ENCODE results near the gene SLC25A44.

Gene SLC25A44, protein sequence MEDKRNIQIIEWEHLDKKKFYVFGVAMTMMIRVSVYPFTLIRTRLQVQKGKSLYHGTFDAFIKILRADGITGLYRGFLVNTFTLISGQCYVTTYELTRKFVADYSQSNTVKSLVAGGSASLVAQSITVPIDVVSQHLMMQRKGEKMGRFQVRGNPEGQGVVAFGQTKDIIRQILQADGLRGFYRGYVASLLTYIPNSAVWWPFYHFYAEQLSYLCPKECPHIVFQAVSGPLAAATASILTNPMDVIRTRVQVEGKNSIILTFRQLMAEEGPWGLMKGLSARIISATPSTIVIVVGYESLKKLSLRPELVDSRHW

DNA sequence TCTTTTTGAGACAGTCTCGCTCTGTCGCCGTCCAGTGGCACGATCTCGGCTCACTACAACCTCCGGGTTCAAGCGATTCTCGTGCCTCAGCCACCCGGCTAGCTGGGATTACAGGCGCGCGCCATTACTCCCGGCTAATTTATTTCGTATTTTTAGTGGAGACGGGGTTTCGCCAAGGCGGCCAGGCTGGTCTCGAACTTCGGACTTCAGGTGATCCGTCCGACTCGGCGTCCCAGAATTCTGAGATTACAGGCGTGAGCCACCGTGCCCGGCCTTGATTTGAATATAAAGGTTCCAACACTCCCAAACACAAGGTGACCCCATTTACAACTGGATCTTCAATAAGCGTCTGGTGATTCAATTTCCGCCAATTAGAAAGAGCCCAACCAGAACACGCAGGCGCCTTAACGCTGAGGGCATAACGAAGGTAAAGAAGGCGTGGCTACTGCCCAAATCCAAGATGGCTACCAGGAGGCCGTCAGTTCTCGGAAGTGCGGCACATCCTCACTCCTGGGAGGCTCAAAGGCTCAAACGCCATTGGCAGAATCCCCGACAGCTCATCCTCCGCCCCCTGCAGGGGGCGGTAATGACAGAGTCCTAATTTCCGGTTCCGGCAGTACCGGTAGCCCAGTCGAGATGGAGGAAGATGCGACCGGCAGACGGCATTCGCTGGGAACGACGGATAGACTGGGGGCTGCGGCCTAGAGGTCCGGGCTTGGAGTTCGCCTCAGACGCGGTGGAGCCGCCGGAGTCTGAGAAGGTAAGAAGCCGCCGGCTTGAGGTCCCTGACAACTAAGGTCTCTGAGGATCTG, at the start of gene SLC25A44:
SLC25A44 (plus strand) TSS at position 617 of the 812 bp plus-strand sequence. CDS start 5,744 bp downstream, outside the sequence.
- peak; percentile 99 for DNase-seq (ENCODE audit: low spot score)

DNA sequence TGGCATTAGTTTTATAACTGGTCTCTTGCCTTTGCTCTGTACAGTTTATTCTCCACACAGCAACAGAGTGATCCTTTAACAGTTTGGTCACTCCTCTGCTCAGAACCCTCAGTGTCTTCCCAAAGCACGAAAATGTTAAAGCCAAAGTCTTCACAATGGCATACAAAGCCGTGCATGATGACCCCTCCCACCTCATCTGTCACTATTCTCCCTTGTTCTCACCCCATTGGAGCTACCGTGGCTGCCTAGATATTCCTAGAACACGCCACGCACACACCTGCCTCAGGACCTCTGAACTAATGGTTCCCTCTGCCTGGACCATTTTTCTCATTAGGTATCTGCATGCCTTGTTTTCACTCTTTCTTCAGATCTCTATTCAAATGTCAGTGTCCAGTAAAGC, 49.2 kb upstream of the SLC25A44 start:
- DNase-seq (ENCODE audit: low spot score), result no peak

DNA sequence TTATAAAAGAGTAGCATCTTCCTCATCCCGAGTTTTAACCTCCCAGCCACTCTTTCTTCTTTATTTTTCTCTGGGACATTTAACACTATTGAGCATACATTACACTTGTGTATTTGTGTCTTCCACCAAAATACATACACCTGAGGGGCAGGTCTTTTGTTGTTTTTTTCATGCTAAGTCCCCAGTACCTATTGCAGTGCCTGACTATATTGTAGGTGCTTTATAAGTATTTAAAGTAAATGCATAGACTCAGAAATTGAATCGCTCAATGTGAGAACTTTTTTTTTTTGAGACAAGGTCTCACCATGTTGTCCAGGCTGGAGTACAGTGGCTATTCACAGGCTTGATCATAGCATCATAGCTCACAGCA, 48.3 kb upstream of the SLC25A44 start:
- no peak for DNase-seq (ENCODE audit: low spot score)

DNA sequence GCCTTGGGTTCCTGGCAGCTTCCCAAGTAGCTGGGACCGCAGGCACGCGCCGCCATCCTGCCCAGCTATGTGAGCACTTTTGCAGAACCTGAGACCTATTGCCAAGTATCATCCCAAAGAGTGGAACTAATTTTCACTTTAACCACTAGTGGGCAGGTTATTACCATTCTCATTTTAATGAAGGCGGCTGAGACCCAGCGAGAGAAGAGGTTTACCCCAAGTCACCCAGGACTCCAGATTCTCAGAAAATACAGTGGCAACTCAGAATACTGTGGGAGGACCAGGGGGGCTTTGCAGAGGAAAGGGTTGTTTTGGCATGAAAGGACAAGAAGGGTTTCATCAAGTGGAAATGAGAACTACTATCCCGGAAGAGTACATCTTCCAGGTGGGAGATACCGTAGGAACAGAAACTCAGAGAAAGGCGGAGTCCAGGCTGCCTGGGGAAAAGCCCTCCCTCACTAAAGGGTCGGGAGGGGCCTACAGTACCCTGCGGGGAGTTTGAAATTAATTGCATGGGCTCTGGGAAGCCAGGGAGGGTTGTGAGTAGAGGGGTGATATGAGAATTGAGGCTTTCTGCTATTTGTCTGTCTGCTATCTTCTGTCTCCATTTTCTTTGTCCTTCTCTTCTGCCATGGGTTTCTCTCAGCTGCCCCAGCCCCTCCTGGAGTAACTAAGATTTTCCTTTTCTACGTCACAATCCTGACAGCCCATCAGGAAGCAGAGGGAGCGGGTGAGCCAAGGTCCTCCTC, 47.7 kb upstream of the SLC25A44 start:
- DNase-seq (ENCODE audit: low spot score), result peak; percentile 97

DNA sequence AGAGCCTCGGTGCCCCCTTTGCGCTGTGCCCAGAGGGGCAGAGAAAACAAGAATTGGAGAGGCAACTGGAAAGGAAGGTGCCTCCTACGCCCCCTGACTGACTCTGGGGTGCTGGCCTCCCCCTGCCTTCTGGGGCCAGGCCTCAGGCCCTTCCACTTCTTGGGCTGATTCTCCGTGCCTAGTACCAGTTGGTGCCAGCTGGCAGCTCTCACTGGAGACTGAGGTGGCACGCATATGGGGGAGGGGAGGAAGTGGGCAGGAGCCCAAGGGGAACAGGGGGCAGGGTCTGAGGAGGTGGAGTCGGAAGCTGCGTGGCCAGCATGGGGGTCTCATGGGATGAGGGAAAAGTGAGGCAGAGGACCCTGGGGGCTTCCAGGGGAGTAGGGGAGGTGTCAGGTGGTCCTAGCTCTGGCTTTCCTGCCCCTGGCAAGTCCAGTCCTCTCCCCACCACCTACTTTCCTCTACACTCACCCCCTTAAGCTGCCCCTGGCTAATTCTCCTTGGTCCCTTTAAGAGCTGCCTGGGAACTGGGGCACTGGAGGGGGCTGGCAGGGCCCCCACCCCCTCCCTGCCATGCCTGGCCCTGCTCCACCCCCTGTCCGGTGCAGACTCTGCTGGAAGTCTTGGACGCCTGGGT, 47.0 kb upstream of the SLC25A44 start:
- DNase-seq (ENCODE audit: low spot score), result no peak

DNA sequence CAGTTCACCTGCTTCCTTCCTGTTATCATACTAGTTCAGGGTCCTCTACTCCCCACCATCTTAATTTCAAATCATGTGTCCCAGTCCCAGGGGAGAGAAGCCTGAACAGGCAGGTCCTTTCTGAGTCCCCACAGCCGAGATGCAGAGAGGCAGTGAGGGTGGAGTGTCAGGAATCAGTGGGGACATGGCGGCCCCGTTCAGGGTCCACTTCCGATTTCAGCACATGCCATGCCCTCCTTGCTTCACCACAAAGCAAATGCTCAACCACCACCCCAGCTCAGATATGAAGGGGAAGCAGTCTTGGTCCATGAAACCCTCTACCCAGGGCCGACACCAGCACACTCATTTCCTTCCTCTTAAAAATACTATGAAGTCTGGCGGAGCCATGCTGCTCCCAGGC, 45.7 kb upstream of the SLC25A44 start:
- DNase-seq (ENCODE audit: low spot score), result no peak

DNA sequence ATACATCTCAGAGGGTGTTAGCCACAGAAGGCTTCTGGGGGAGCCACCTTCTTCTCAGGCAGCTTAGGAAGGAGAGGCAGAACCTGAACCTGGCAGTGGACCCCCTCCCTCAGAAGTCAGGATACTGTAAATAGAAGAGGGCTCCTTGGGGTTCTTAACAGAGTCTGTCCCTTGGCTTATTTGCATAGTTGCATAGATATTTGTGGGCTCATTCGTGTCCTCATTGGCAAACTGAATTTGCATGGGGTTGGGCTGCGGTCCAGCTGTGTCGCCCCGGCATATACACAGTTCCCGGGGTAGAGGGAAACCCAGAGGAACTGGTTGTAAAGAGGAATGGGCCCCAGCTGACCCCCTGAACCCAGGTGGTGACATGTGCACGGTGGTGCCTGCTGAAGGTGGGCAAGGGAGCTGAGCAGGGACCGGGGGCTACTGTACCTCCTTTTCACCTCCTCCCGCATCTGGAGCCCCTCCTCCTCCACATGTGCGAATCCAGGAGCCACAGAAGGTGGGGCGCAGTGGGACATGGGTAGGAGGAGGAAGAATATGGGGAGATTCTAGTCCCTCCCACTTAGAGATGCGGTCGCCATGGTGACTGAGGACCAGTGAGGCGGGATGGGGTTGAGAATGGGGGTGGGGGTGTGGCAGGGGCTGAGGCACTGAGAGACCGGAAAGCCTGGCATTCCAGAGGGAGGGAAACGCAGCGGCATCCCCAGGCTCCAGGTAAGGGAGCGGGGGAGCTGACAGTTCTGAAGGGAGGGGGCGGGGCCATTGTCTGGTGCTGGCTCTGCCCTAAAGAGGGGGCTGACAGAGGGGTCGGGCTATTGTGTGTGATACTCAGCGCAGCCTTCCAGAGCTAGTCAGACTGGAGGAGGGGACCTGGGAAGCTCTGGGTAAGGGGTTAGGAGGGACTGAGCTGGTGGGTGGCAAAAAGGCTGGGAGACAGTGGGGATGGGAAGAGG, 44.3 kb upstream of the SLC25A44 start:
- DNase-seq (ENCODE audit: low spot score), result no peak

DNA sequence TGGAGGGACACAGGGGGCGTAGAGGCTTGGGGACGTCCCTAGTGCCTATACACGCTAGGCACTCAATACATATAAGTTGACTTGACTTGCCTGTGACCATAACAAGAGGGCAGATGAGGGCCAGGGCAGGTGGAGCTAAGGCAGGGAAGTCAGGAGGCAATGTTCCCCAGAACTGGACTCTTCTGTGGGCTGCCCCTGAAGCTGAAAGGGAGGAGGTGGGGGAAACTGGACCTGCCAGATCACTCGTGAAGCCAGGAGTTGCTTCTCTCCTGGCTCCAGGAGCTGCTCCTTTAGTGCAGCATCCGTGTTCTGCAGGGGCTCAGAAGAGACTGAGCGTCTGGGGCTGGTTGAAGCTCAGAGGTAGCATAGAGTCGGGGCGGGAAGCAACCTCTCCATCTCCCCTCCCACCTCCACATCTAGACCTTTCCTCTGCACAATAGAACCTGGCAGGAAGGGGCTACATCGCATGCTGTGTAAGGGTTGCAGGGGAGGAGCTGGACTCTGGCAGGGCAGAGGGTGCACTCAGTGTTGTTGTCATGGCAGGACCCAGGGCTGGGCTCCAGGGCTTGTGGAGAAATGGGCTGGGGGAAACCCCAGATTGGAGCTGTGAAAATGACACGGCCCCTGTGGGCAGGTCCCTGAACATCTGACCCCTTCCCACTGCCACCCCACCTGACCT, 43.4 kb upstream of the SLC25A44 start:
- no peak for DNase-seq (ENCODE audit: low spot score)

DNA sequence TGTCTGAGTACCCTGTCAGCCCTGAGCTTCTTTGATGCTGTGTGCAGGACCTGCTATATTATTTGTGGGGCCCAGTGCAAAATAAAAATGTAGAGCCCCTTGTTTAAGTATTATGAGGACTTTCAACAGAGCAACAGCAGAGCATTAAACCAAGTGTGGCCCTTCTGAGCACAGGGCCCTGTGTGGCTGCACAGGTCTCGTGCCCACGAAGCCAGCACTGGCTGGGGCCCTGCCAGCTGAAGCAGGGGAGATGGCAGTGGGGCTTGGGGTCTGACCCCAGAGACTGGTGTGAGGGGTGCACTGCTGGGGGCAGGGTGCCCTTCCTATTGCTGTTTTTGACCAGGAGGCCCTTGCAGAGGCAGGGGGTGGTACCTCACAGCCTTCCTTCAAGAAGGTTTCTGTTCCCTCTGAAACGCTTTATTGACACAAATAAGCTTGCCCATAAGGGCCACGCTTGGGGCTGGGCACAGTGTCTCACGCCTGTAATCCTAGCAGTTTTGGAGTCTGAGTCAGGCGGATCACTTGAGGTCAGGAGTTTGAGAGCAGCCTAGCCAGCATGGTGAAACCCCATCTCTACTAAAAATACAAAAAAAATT, 42.7 kb upstream of the SLC25A44 start:
- DNase-seq (ENCODE audit: low spot score), result peak; percentile 60

DNA sequence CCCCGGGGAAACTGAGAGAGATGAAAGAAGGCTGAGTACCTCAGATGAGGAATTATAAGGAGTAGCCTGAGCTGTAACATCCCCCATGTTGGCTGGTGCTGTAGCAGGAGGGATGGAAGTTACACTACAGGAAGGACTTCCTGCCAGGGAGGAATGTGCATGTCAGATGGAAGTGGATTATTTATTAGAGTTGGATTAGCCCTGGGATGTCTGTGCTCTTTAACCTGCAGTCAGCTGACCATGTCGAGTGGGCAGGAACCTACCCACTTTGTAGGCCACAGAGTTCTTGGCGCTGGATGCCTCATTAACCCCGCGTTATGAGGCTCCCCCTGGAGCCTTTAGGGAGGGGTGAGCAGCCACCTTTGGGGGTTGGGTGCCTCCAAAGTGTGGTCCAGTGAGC, 41.3 kb upstream of the SLC25A44 start:
- DNase-seq (ENCODE audit: low spot score), result peak; percentile 96

DNA sequence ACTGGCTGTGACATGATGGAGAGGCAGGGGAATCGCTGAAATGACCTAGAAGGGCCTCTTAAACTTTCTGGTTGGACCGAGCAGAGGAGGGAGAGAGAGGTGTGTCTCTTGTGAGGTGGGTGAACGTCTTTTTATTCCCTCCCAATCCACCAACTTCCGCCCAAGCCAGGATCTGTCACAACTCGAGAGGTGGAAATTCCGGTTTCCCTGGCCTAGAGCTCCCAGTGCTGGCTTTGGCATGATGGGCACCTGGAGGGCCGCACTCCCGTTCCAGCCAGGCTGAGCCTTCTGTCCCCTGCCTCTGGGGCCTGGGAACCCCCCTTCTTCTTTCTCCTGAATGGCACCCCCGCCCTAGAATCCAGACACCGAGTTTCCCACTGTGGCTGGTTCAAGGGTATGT, 40.5 kb upstream of the SLC25A44 start, which contains the start of gene SEMA4A:
SEMA4A (plus strand) TSS at position 224 of the 400 bp plus-strand sequence. CDS start 994 bp downstream, outside the sequence.
- DNase-seq (ENCODE audit: low spot score), result peak; percentile 53

DNA sequence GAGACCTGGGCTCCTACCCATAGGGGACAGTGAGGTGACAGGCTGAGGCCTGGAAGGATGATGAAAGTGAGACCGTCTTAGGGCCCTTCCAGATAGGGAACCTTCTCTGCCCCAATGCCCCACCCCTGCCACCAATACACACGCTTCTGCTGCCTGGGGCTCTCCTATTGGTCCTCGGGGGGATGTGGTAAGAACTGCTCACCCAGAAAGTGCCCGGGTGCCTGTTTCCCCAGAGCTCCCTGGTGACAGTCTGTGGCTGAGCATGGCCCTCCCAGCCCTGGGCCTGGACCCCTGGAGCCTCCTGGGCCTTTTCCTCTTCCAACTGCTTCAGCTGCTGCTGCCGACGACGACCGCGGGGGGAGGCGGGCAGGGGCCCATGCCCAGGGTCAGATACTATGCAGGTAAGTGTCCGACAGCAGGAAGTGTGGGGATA, 39.6 kb upstream of the SLC25A44 start:
- no peak for DNase-seq (ENCODE audit: low spot score)

DNA sequence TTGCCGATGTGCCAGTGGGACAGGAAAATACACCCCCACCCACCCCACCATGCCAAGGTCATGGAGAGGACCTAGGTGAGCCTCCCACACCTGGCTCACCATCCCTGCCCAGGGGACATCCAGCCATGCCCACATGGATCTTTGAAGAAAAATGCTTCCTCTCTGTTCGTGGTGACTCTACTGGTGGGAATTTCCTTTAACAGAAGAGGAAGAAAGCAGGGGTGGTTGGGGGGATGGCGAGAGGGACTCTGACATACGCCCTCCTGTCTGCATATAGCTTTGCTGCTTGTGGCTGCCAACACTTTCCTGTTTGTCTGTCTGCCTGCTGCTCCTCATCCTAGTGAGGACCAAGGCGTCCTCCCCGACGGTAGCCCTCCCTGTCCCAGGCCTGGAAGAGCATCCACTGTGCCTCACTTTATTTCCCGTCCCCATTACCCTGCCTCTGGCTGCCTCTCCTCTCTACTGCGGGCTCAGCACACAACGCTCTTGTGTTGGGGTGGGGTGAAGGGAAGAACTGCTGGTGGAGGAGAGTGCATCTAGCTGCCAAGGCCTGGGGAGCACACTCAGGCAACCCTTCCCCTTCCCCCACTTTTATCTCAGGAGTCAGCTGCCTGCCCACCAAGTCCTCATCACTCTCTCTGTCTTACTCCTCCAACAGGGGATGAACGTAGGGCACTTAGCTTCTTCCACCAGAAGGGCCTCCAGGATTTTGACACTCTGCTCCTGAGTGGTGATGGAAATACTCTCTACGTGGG, 38.0 kb upstream of the SLC25A44 start:
- no peak for DNase-seq (ENCODE audit: low spot score)

DNA sequence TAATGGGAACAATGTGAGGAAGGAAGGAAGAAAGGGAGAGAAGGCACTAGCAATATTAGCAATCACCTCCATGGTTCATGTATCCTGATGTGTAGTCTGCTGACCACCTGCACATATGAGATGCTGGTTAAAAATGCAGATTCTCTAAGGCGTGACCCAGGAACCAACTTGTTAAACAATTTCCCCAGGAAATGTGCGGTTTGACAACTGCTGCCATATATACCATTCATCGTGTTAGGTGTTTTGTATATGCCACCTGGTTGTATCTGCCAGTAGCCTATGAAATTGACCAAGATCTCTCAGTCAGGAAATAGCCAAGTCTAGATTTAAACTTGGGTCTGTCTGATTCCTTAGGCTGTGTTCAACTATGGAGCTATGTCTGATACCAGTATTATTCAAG, 36.4 kb upstream of the SLC25A44 start:
- no peak for DNase-seq (ENCODE audit: low spot score)

DNA sequence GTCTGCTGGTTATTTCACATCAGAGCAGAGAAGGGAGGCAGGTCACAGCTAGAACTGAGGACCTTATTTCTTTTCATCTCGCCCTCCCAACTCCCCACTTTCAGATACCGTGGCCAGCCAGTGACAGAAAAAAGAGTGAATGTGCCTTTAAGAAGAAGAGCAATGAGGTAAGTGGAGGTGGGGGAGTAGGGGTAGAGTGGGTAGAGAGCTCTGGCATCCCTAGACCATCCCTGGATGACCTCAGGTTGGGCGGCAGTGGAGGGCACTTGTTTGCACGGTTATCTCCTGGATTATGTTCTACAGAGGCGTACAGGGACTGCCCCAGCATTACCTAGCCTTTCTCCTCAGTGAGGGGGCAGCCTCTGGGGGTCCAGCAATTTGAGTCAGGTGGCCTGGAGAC, 35.9 kb upstream of the SLC25A44 start:
- DNase-seq (ENCODE audit: low spot score), result no peak

DNA sequence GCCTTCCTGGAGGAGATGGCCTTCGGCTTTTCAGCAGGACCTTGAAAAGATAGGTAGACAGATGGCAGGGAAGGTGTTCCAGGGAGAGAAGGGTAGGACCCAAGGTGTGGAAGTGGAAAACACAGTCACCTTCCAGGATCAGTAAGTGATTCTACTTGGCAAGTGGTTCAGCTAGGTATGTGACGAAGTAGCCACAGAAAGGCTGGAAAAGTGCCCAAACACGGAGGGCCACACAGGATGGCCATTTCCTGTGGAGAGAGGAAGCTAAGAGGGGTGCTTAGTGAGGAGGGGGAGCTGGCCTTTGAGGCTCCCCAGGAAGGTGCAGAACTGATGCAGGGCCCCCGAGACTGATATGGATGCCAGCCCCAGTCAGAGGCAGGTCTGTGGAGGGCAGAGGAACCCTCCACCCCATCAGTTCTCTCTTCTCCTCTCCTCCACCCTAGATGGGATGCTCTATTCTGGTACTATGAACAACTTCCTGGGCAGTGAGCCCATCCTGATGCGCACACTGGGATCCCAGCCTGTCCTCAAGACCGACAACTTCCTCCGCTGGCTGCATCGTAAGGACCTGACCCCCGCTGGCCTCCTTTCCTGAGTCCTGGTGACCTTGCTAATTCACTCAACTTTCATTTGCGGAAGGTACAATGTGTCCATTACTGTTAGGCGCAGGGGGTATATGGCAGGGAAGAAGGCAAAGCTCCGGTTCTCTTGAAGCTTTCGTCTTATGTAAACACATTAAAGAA, 33.7 kb upstream of the SLC25A44 start:
- peak; percentile 77 for DNase-seq (ENCODE audit: low spot score)

DNA sequence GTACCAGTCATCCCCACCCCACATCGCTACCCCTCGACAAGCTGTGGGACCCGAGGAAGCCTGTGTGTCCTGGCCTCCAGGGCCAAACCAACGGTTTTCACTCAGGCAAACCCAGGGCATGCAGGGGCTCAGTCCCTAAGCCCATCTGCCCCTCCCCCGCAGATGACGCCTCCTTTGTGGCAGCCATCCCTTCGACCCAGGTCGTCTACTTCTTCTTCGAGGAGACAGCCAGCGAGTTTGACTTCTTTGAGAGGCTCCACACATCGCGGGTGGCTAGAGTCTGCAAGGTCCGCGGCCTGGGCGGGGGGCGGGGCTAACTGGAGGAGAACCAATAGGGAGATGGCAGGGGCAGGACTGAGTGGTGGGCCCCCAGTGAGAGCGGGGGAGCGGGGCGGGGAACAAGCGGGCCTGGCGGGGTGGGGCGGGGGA, 33.1 kb upstream of the SLC25A44 start:
- DNase-seq (ENCODE audit: low spot score), result no peak

DNA sequence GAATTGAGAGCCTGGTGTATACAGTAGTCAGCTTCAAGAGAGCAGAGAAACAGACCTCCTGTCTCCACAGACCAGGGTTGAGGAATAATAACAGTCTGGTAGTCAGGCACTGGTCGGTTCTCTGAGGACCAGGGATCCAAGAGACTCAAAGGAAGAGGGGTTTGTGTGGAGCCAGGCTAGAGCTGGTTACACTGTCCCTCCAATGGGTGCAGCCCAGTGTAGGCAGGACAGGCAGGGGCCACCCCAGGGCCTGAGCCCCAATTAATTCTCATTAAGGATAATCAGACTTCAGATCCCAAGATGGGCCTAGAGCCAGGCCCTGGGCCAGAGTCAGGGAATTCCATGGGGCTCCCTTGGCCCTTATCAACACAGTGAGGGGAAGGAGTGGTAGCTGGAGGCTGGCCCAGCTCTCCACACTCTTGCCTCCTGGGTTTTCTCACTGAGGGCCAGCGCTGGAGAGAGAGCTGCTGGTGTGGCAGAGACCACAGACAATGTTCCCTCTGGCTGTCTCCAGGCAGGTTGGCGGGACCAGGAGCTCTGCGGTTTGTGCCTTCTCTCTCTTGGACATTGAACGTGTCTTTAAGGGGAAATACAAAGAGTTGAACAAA, 31.4 kb upstream of the SLC25A44 start:
- DNase-seq (ENCODE audit: low spot score), result no peak

Measured in kidney tubule cell (primary cell).